Measurements from ENCODE around the gene CYP2R1.

The CYP2R1 gene

GRCh38 chr11:14906578-14906977, 14.5 kb upstream of the CYP2R1 start:
- DNase-seq (ENCODE audit: low read depth), result no peak
- H3K4me3 ChIP-seq (ENCODE audit: low read depth, low read length), result no peak overlapping the region
- no peak for TF ChIP-seq CTCF (IDR thresholded peaks at IDR 0.05; ENCODE audit: low read depth, low read length, missing control alignments)

- peak; percentile 70 for TF ChIP-seq CTCF (IDR thresholded peaks at IDR 0.05; ENCODE audit: low read depth, low read length, missing control alignments)
- DNase-seq (ENCODE audit: low read depth), result peak; percentile 44
- peak overlapping the region; percentile 43 for H3K4me3 ChIP-seq (ENCODE audit: low read depth, low read length)
Observed at GRCh38 chr11:14905104-14906033, 13.3 kb upstream of the CYP2R1 start.

- TF ChIP-seq CTCF (IDR thresholded peaks at IDR 0.05; ENCODE audit: low read depth, low read length, missing control alignments), result peak; percentile 92
- no peak for DNase-seq (ENCODE audit: low read depth)
- peak overlapping the region; percentile 43 for H3K4me3 ChIP-seq (ENCODE audit: low read depth, low read length)
Observed at GRCh38 chr11:14904745-14905103, 12.7 kb upstream of the CYP2R1 start.

GRCh38 chr11:14902650-14903350, 10.8 kb upstream of the CYP2R1 start:
- no peak for DNase-seq (ENCODE audit: low read depth)

GRCh38 chr11:14898906-14899305, 6.9 kb upstream of the CYP2R1 start:
- TF ChIP-seq CTCF (IDR thresholded peaks at IDR 0.05; ENCODE audit: low read depth, low read length, missing control alignments), result no peak
- DNase-seq (ENCODE audit: low read depth), result no peak
- no peak overlapping the region for H3K4me3 ChIP-seq (ENCODE audit: low read depth, low read length)

More at GRCh38 chr11:14902650-14903350, 10.8 kb upstream of the CYP2R1 start:
- no peak for TF ChIP-seq CTCF (IDR thresholded peaks at IDR 0.05; ENCODE audit: low read depth, low read length, missing control alignments)
- H3K4me3 ChIP-seq (ENCODE audit: low read depth, low read length), result no peak overlapping the region

GRCh38 chr11:14898355-14898754, 6.3 kb upstream of the CYP2R1 start:
- TF ChIP-seq CTCF (IDR thresholded peaks at IDR 0.05; ENCODE audit: low read depth, low read length, missing control alignments), result no peak

More at GRCh38 chr11:14898355-14898754, 6.3 kb upstream of the CYP2R1 start:
- H3K4me3 ChIP-seq (ENCODE audit: low read depth, low read length), result no peak overlapping the region
- DNase-seq (ENCODE audit: low read depth), result no peak

Data from GM12864 (cell line).